Measurements from ENCODE around the gene NHLH2. TPM values are rescaled to one million over a fixed set of nuclear protein-coding genes. Genes with fewer than 3 reads are reported as not detected.

The NHLH2 gene
- total RNA-seq, 1 experiment from 2014 or later, result not detected

- no peak for DNase-seq (ENCODE audit: low read depth)
Measured at GRCh38 chr1:115838431-115839028, 2.4 kb downstream of the NHLH2 start.

GRCh38 chr1:115837740-115838421, 3.0 kb downstream of the NHLH2 start:
- DNase-seq (ENCODE audit: low read depth), result no peak

GRCh38 chr1:115837341-115837739, 3.6 kb downstream of the NHLH2 start:
- DNase-seq (ENCODE audit: low read depth), result no peak

- DNase-seq (ENCODE audit: low read depth), result no peak
Measured at GRCh38 chr1:115833856-115834255, 7.1 kb downstream of the NHLH2 start.

GRCh38 chr1:115832651-115833050, 8.3 kb downstream of the NHLH2 start:
- peak; percentile 66 for DNase-seq (ENCODE audit: low read depth)

- no peak for DNase-seq (ENCODE audit: low read depth)
Measured at GRCh38 chr1:115830963-115831362, 10.0 kb downstream of the NHLH2 start.

GRCh38 chr1:115829947-115830346, 11.0 kb downstream of the NHLH2 start:
- no peak for DNase-seq (ENCODE audit: low read depth)

- DNase-seq (ENCODE audit: low read depth), result peak; percentile 87
Measured at GRCh38 chr1:115829023-115829674, 11.8 kb downstream of the NHLH2 start.

GRCh38 chr1:115828101-115829022, 12.6 kb downstream of the NHLH2 start:
- DNase-seq (ENCODE audit: low read depth), result no peak

- no peak for DNase-seq (ENCODE audit: low read depth)
Measured at GRCh38 chr1:115827452-115828044, 13.4 kb downstream of the NHLH2 start.

GRCh38 chr1:115826628-115827027, 14.3 kb downstream of the NHLH2 start:
- no peak for DNase-seq (ENCODE audit: low read depth)

- no peak for DNase-seq (ENCODE audit: low read depth)
Measured at GRCh38 chr1:115822117-115822516, 18.8 kb downstream of the NHLH2 start.

- DNase-seq (ENCODE audit: low read depth), result peak; percentile 44
Measured at GRCh38 chr1:115815694-115816093, 25.2 kb downstream of the NHLH2 start.

GRCh38 chr1:115814685-115815398, 26.1 kb downstream of the NHLH2 start:
- DNase-seq (ENCODE audit: low read depth), result no peak

GRCh38 chr1:115813727-115814126, 27.2 kb downstream of the NHLH2 start:
- DNase-seq (ENCODE audit: low read depth), result no peak

GRCh38 chr1:115811140-115811828, 29.6 kb downstream of the NHLH2 start:
- no peak for DNase-seq (ENCODE audit: low read depth)

GRCh38 chr1:115810609-115811008, 30.3 kb downstream of the NHLH2 start:
- no peak for DNase-seq (ENCODE audit: low read depth)

- no peak for DNase-seq (ENCODE audit: low read depth)
Measured at GRCh38 chr1:115809847-115810246, 31.1 kb downstream of the NHLH2 start.

- DNase-seq (ENCODE audit: low read depth), result no peak
Measured at GRCh38 chr1:115809076-115809475, 31.9 kb downstream of the NHLH2 start.

- DNase-seq (ENCODE audit: low read depth), result peak; percentile 70
Measured at GRCh38 chr1:115807723-115808122, 33.2 kb downstream of the NHLH2 start.

All from M059J (cell line).